SK-N-SH treated with all-trans-retinoic acid at 6 μM for 48 hours (cell line): ENCODE measurements around the gene PLD2.

Source experiments
- ATAC-seq: fragments of 200-7000 bp; cut with Tn5 transposase; 3 replicates; pipeline ENCODE4 v1.9.1; 2020; ENCODE audit warnings: mild to moderate bottlenecking, moderate library complexity
- ARNTL ChIP-seq: fragments of 450-650 bp; formaldehyde crosslinking; IDR thresholded peaks from 2 replicates; pipeline ENCODE4 v1.5.0; 2020; ENCODE audit warnings: low read depth, mild to moderate bottlenecking, moderate library complexity, borderline replicate concordance
- BACH2 ChIP-seq: fragments of 250-450 bp; sonication (Bioruptor Pico); IDR thresholded peaks from 2 replicates; pipeline ENCODE4 v1.9.0; 2021; ENCODE audit warnings: mild to moderate bottlenecking, borderline replicate concordance
- CSDC2 ChIP-seq: fragments of 250-450 bp; sonication (Bioruptor Pico); IDR thresholded peaks from 2 replicates; pipeline ENCODE4 v1.5.0; 2020; ENCODE audit warnings: mild to moderate bottlenecking, moderate library complexity
- CSRNP3 ChIP-seq: fragments of 250-450 bp; sonication (Bioruptor Pico); IDR thresholded peaks from 2 replicates; pipeline ENCODE4 v1.5.1; 2021; ENCODE audit warnings: mild to moderate bottlenecking, moderate library complexity
- ISL1 ChIP-seq: fragments of 250-450 bp; sonication (Bioruptor Pico); IDR thresholded peaks from 2 replicates; pipeline ENCODE4 v2.1.2; 2022; ENCODE audit warnings: mild to moderate bottlenecking, moderate library complexity
- OSR1 ChIP-seq: fragments of 250-450 bp; sonication (Bioruptor Pico); IDR thresholded peaks from 2 replicates; pipeline ENCODE4 v1.8.0; 2022; ENCODE audit warnings: moderate library complexity, mild to moderate bottlenecking, inconsistent platforms
- POU6F1 ChIP-seq: fragments of 250-450 bp; sonication (Bioruptor Pico); IDR thresholded peaks from 2 replicates; pipeline ENCODE4 v1.8.0; 2021; ENCODE audit warnings: low read depth, mild to moderate bottlenecking, moderate library complexity, borderline replicate concordance
- PPARA ChIP-seq: fragments of 250-450 bp; sonication (Bioruptor Pico); IDR thresholded peaks from 2 replicates; pipeline ENCODE4 v1.5.0; 2020; ENCODE audit warnings: mild to moderate bottlenecking, borderline replicate concordance
- SNAI2 ChIP-seq: fragments of 250-450 bp; sonication (Bioruptor Pico); IDR thresholded peaks from 2 replicates; pipeline ENCODE4 v1.5.0; 2020; ENCODE audit warnings: mild to moderate bottlenecking, moderate library complexity
- TOX ChIP-seq: fragments of 250-450 bp; sonication (Bioruptor Pico); IDR thresholded peaks from 2 replicates; pipeline ENCODE4 v1.8.0; 2021; ENCODE audit warnings: mild to moderate bottlenecking, moderate library complexity, borderline replicate concordance
- ZFP3 ChIP-seq: fragments of 250-450 bp; sonication (Bioruptor Pico); IDR thresholded peaks from 2 replicates; pipeline ENCODE4 v1.5.0; 2020; ENCODE audit warnings: mild to moderate bottlenecking, moderate library complexity
- ZFP30 ChIP-seq: fragments of 450-650 bp; formaldehyde crosslinking; IDR thresholded peaks from 2 replicates; pipeline ENCODE4 v1.5.0; 2022; ENCODE audit warnings: mild to moderate bottlenecking, moderate library complexity
- ZNF70 ChIP-seq: fragments of 450-650 bp; formaldehyde crosslinking; IDR thresholded peaks from 2 replicates; pipeline ENCODE4 v1.5.0; 2020; ENCODE audit warnings: mild to moderate bottlenecking, moderate library complexity
- ZNF8 ChIP-seq: fragments of 450-650 bp; formaldehyde crosslinking; IDR thresholded peaks from 2 replicates; pipeline ENCODE4 v1.5.0; 2020; ENCODE audit warnings: mild to moderate bottlenecking, moderate library complexity
- TF ChIP-seq, protein P1 (sequence below): fragments of 250-450 bp; sonication (Bioruptor Pico); IDR thresholded peaks from 2 replicates; pipeline ENCODE4 v1.5.0; 2020; ENCODE audit warnings: mild to moderate bottlenecking, moderate library complexity
- TF ChIP-seq, protein P2 (sequence below): fragments of 250-450 bp; sonication (Bioruptor Pico); IDR thresholded peaks from 2 replicates; pipeline ENCODE4 v1.5.1; 2020; ENCODE audit warnings: low read depth, mild to moderate bottlenecking, moderate library complexity

The PLD2 gene

GRCh38 chr17:4766201-4766600 lies 40.8 kb upstream of the PLD2 start (continued):
- TF ChIP-seq, protein P1, sequence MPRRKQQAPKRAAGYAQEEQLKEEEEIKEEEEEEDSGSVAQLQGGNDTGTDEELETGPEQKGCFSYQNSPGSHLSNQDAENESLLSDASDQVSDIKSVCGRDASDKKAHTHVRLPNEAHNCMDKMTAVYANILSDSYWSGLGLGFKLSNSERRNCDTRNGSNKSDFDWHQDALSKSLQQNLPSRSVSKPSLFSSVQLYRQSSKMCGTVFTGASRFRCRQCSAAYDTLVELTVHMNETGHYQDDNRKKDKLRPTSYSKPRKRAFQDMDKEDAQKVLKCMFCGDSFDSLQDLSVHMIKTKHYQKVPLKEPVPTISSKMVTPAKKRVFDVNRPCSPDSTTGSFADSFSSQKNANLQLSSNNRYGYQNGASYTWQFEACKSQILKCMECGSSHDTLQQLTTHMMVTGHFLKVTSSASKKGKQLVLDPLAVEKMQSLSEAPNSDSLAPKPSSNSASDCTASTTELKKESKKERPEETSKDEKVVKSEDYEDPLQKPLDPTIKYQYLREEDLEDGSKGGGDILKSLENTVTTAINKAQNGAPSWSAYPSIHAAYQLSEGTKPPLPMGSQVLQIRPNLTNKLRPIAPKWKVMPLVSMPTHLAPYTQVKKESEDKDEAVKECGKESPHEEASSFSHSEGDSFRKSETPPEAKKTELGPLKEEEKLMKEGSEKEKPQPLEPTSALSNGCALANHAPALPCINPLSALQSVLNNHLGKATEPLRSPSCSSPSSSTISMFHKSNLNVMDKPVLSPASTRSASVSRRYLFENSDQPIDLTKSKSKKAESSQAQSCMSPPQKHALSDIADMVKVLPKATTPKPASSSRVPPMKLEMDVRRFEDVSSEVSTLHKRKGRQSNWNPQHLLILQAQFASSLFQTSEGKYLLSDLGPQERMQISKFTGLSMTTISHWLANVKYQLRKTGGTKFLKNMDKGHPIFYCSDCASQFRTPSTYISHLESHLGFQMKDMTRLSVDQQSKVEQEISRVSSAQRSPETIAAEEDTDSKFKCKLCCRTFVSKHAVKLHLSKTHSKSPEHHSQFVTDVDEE = no peak
- TF ChIP-seq SNAI2 (CRISPR knock-in tag) (no peak), ARNTL (no peak), TOX (no peak), POU6F1 (CRISPR knock-in tag) (no peak), ISL1 (no peak), ZNF8 (CRISPR knock-in tag) (no peak), BACH2 (CRISPR knock-in tag) (no peak)
- TF ChIP-seq, protein P2, sequence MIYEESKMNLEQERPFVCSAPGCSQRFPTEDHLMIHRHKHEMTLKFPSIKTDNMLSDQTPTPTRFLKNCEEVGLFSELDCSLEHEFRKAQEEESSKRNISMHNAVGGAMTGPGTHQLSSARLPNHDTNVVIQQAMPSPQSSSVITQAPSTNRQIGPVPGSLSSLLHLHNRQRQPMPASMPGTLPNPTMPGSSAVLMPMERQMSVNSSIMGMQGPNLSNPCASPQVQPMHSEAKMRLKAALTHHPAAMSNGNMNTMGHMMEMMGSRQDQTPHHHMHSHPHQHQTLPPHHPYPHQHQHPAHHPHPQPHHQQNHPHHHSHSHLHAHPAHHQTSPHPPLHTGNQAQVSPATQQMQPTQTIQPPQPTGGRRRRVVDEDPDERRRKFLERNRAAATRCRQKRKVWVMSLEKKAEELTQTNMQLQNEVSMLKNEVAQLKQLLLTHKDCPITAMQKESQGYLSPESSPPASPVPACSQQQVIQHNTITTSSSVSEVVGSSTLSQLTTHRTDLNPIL (CRISPR knock-in tag) = no peak

GRCh38 chr17:4766723-4767122 lies 40.2 kb upstream of the PLD2 start:
- no peak for ATAC-seq
- TF ChIP-seq PPARA (CRISPR knock-in tag) (no peak), ZNF70 (no peak)

- no peak for ATAC-seq
- TF ChIP-seq TOX = no peak
- no peak for TF ChIP-seq BACH2 (CRISPR knock-in tag)
- TF ChIP-seq CSRNP3 (CRISPR knock-in tag) = no peak
- TF ChIP-seq, protein P1 = no peak
- no peak for TF ChIP-seq ZFP30 (CRISPR knock-in tag)
- no peak for TF ChIP-seq CSDC2 (CRISPR knock-in tag)
- TF ChIP-seq POU6F1 (CRISPR knock-in tag) = no peak
Observed at GRCh38 chr17:4768298-4768697, 38.7 kb upstream of the PLD2 start.

DNA sequence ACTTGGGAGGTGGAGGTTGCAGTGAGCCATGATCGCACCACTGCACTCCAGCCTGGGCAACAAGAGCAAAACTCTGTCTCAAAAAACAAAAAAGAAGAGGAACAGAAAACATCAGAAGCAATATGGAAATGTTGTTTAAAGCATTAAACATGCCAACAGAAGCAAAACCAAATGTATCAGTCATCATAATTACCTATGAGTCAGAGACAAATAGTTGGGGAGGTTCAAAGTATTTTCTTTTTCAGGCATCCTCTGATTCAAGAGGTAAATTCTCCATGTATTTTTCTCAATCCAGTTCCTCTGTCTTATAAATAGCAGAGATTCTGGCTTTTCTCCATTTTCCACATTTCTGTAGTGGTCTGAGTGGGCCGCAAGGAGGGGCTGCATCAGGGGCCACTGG lies 37.3 kb upstream of the PLD2 start:
- ATAC-seq = no peak

More for the DNA sequence above, 37.3 kb upstream of the PLD2 start:
- no peak for TF ChIP-seq ZFP3 (CRISPR knock-in tag)
- no peak for TF ChIP-seq ISL1
- no peak for TF ChIP-seq OSR1 (CRISPR knock-in tag)
- no peak for TF ChIP-seq BACH2 (CRISPR knock-in tag)
- no peak for TF ChIP-seq CSRNP3 (CRISPR knock-in tag)
- no peak for TF ChIP-seq TOX
